K562 (cell line): ENCODE measurements around the gene PPIL4. TPM values are rescaled to one million over a fixed set of nuclear protein-coding genes. Genes with fewer than 3 reads are reported as not detected.

Source experiments
- ATF1 ChIP-seq, 2 experiments: fragments of 450-650 bp in 1 of 2; IDR thresholded peaks; 2 replicates each; pipeline ENCODE4 v1.6.1; 2016; ENCODE audit warnings: missing compliant biosample characterization in 1 of 2, missing genetic modification characterization in 1 of 2
- CBX1 ChIP-seq: sonication (generic); IDR thresholded peaks from 2 replicates; pipeline ENCODE4 v1.6.1; 2016; ENCODE audit warnings: antibody characterized with exemption, low read depth, mild to moderate bottlenecking
- DPF2 ChIP-seq: fragments of 450-650 bp; IDR thresholded peaks from 2 replicates; pipeline ENCODE4 v1.6.1; 2016
- ETV5 ChIP-seq: sonication (generic); formaldehyde crosslinking; IDR thresholded peaks from 2 replicates; pipeline ENCODE4 v1.4.0; 2020; ENCODE audit warnings: low read depth, mild to moderate bottlenecking, missing genetic modification reagents
- ZNF384 ChIP-seq: IDR thresholded peaks from 2 replicates; pipeline ENCODE4 v1.6.1; 2012; ENCODE audit warnings: low read depth, low read length, improper control_type of control experiment
- ZNF445 ChIP-seq: fragments of 250-450 bp; sonication (Bioruptor Pico); IDR thresholded peaks from 2 replicates; pipeline ENCODE4 v1.4.0; 2020; ENCODE audit warnings: low read depth, mild to moderate bottlenecking, moderate library complexity
- polyA plus RNA-seq, 8 experiments: library from polyadenylated mRNA; depleted of rRNA in 4 of 8; stranded (reverse) in 5 of 8; unstranded in 3 of 8; fragments of >200 nt; fragmentation: Nextera tagmentation in 2 of 8; fragmentation: Illumina TruSeq in 1 of 8; extraction: Ambion mirVana in 2 of 8; extraction: Trizol in 1 of 8; gene quantifications; 2 replicates each; pipeline versions ENCODE4 v1.2.1 to v1.2.3, GENCODE V29; 2011 to 2014; ENCODE audit warnings: inconsistent platforms in 1 of 8, missing spikeins in 1 of 8
- total RNA-seq, 7 experiments: library from RNA; depleted of rRNA in 6 of 7; stranded (reverse); fragments of >200 nt in 6 of 7; fragmentation: Illumina TruSeq in 2 of 7; extraction: Trizol in 2 of 7; gene quantifications; 2 replicates each; pipeline versions ENCODE4 v1.2.1 to v1.2.3, GENCODE V29; 2011 to 2021; ENCODE audit warnings: low replicate concordance in 1 of 7
- TF ChIP-seq, protein P1 (sequence below): fragments of 250-450 bp; sonication (Bioruptor Pico); IDR thresholded peaks from 2 replicates; pipeline ENCODE4 v1.8.0; 2021; ENCODE audit warnings: borderline replicate concordance, mild to moderate bottlenecking, moderate library complexity; ENCODE audit not compliant: poor library complexity, severe bottlenecking
- TF ChIP-seq, protein P2 (sequence below): fragments of 250-450 bp; sonication (Bioruptor Pico); IDR thresholded peaks from 2 replicates; pipeline ENCODE4 v1.6.1; 2021; ENCODE audit warnings: mild to moderate bottlenecking
- TF ChIP-seq, protein P3 (sequence below): fragments of 450-650 bp; IDR thresholded peaks from 2 replicates; pipeline ENCODE4 v1.6.1; 2014; ENCODE audit warnings: low read depth, mild to moderate bottlenecking, moderate library complexity, borderline replicate concordance
- TF ChIP-seq, protein P4 (sequence below), 3 experiments: fragments of 200-800 bp in 1 of 3; fragments of 250-450 bp in 1 of 3; fragments of 450-650 bp in 1 of 3; sonication (Bioruptor Pico) in 1 of 3; sonication (Bioruptor generic) in 1 of 3; formaldehyde crosslinking in 1 of 3; IDR thresholded peaks; 2 replicates each; pipeline versions ENCODE4 v1.6.1 to v1.8.0; 2016 to 2022; ENCODE audit warnings: mild to moderate bottlenecking in 2 of 3, missing genetic modification characterization in 2 of 3, missing compliant biosample characterization in 1 of 3, moderate library complexity in 1 of 3
- TF ChIP-seq, protein P5 (sequence below): fragments of 450-650 bp; IDR thresholded peaks from 2 replicates; pipeline ENCODE4 v1.6.1; 2016
- TF ChIP-seq, protein P6 (sequence below): fragments of 450-650 bp; conservative IDR thresholded peaks from 2 replicates; pipeline ENCODE4 v1.6.1; 2016; ENCODE audit warnings: missing genetic modification characterization, low read depth, mild to moderate bottlenecking, control low read depth, missing compliant biosample characterization

Gene PPIL4
- total and polyA plus RNA-seq, 9 of the 15 experiments (the other 6 are each of a cell fraction or from before 2014, with no cell fraction given) = 14.5 to 55.2 (median 45.9) TPM

DNA sequence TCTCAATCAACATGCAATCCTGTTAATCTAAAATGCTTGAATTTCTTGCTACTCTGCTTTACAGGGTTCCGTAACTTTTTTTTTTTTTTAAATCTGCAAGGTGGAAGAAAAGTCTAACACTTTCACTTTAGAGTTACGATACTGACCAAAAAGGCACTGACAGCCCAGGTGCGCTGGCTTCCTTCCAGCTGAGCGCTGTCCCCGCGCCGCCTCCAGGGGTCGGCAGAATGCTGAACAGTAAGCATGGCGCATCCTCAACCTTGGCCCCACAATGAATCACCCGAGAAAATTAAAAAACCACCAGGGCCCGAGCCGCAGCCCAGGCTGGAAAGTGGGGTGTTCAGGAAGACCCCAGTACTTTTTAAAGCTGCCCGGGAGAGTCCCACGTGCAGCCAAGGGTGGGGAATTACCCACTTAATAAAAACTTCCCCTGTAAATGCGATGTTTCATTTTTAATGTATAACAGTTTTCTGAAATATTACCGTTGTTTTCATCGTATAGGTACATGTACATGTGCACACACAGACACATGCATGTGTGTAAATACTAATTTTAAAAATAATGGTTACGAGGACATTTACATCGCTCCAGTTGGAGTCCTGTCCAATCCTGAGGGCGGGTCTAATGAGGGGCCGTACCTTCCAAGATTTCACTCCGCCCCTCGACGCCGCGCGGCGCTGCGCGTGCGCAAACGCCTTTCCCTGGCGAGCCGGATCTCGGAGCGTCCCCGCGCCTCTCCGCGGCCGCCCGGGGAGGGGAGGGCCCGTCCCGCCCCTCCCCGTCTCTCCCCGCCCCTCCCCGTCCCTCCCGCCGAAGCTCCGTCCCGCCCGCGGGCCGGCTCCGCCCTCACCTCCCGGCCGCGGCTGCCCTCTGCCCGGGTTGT, 19.9 kb upstream of the PPIL4 start, which contains the start of gene GINM1 (continued):
- TF ChIP-seq, protein P1, sequence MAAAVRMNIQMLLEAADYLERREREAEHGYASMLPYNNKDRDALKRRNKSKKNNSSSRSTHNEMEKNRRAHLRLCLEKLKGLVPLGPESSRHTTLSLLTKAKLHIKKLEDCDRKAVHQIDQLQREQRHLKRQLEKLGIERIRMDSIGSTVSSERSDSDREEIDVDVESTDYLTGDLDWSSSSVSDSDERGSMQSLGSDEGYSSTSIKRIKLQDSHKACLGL = peak; percentile 9
- TF ChIP-seq, protein P2, sequence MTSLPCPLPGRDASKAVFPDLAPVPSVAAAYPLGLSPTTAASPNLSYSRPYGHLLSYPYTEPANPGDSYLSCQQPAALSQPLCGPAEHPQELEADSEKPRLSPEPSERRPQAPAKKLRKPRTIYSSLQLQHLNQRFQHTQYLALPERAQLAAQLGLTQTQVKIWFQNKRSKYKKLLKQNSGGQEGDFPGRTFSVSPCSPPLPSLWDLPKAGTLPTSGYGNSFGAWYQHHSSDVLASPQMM (CRISPR knock-in tag) = no peak
- peak; percentile 70 for TF ChIP-seq DPF2
- no peak for TF ChIP-seq CBX1
- peak; percentile 39; the same call in 1 of the 2 replicates for TF ChIP-seq ETV5
- TF ChIP-seq, protein P3, sequence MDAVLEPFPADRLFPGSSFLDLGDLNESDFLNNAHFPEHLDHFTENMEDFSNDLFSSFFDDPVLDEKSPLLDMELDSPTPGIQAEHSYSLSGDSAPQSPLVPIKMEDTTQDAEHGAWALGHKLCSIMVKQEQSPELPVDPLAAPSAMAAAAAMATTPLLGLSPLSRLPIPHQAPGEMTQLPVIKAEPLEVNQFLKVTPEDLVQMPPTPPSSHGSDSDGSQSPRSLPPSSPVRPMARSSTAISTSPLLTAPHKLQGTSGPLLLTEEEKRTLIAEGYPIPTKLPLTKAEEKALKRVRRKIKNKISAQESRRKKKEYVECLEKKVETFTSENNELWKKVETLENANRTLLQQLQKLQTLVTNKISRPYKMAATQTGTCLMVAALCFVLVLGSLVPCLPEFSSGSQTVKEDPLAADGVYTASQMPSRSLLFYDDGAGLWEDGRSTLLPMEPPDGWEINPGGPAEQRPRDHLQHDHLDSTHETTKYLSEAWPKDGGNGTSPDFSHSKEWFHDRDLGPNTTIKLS = 0 out of 2 replicates have a peak, but pooled peaks have one; percentile 26
- peak; percentile 52; the same call in 1 of the 2 replicates for TF ChIP-seq ZNF384
- TF ChIP-seq, protein P4, sequence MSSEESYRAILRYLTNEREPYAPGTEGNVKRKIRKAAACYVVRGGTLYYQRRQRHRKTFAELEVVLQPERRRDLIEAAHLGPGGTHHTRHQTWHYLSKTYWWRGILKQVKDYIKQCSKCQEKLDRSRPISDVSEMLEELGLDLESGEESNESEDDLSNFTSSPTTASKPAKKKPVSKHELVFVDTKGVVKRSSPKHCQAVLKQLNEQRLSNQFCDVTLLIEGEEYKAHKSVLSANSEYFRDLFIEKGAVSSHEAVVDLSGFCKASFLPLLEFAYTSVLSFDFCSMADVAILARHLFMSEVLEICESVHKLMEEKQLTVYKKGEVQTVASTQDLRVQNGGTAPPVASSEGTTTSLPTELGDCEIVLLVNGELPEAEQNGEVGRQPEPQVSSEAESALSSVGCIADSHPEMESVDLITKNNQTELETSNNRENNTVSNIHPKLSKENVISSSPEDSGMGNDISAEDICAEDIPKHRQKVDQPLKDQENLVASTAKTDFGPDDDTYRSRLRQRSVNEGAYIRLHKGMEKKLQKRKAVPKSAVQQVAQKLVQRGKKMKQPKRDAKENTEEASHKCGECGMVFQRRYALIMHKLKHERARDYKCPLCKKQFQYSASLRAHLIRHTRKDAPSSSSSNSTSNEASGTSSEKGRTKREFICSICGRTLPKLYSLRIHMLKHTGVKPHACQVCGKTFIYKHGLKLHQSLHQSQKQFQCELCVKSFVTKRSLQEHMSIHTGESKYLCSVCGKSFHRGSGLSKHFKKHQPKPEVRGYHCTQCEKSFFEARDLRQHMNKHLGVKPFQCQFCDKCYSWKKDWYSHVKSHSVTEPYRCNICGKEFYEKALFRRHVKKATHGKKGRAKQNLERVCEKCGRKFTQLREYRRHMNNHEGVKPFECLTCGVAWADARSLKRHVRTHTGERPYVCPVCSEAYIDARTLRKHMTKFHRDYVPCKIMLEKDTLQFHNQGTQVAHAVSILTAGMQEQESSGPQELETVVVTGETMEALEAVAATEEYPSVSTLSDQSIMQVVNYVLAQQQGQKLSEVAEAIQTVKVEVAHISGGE (CRISPR knock-in tag; IDR thresholded peaks at IDR 0.05) = 0 out of 6 replicates have a peak, but pooled peaks of 1 of the 3 experiments have one; percentile 48
- TF ChIP-seq, protein P5, sequence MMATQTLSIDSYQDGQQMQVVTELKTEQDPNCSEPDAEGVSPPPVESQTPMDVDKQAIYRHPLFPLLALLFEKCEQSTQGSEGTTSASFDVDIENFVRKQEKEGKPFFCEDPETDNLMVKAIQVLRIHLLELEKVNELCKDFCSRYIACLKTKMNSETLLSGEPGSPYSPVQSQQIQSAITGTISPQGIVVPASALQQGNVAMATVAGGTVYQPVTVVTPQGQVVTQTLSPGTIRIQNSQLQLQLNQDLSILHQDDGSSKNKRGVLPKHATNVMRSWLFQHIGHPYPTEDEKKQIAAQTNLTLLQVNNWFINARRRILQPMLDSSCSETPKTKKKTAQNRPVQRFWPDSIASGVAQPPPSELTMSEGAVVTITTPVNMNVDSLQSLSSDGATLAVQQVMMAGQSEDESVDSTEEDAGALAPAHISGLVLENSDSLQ = peak; percentile 62
- TF ChIP-seq ZNF445 (CRISPR knock-in tag) = no peak
- TF ChIP-seq, protein P6, sequence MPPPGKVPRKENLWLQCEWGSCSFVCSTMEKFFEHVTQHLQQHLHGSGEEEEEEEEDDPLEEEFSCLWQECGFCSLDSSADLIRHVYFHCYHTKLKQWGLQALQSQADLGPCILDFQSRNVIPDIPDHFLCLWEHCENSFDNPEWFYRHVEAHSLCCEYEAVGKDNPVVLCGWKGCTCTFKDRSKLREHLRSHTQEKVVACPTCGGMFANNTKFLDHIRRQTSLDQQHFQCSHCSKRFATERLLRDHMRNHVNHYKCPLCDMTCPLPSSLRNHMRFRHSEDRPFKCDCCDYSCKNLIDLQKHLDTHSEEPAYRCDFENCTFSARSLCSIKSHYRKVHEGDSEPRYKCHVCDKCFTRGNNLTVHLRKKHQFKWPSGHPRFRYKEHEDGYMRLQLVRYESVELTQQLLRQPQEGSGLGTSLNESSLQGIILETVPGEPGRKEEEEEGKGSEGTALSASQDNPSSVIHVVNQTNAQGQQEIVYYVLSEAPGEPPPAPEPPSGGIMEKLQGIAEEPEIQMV (tag) = peak; percentile 52; the same call in 1 of the 2 replicates
- no peak for TF ChIP-seq ATF1 (CRISPR knock-in tag; IDR thresholded peaks at IDR 0.05)
- TF ChIP-seq ATF1 (tag; IDR thresholded peaks at IDR 0.05) = peak; percentile 57
